Mucosa of stomach (tissue), 1 donor: Measurements from ENCODE around the gene DSCAML1.

Experiments used
- H3K27me3 ChIP-seq: one replicate; pipeline ENCODE4 v1.7.0; 2013; ENCODE audit warnings: mild to moderate bottlenecking, low read length; ENCODE audit not compliant: control insufficient read depth, insufficient read depth
- H3K36me3 ChIP-seq: one replicate; pipeline ENCODE4 v1.7.0; 2013; ENCODE audit warnings: low read length; ENCODE audit not compliant: control insufficient read depth, insufficient read depth
- H3K4me1 ChIP-seq: one replicate; pipeline ENCODE4 v1.7.0; 2013; ENCODE audit warnings: mild to moderate bottlenecking, low read length; ENCODE audit not compliant: control insufficient read depth, insufficient read depth
- H3K4me3 ChIP-seq: one replicate; pipeline ENCODE4 v1.7.0; 2013; ENCODE audit warnings: low read length
- H3K9ac ChIP-seq: one replicate; pipeline ENCODE4 v1.7.0; 2013; ENCODE audit warnings: mild to moderate bottlenecking, low read length, moderate library complexity
- H3K9me3 ChIP-seq: one replicate; pipeline ENCODE4 v1.7.0; 2013; ENCODE audit warnings: mild to moderate bottlenecking, low read length, moderate library complexity; ENCODE audit not compliant: control insufficient read depth
- donor health status: Pancreatic carcinoma.

DSCAML1 gene

DNA sequence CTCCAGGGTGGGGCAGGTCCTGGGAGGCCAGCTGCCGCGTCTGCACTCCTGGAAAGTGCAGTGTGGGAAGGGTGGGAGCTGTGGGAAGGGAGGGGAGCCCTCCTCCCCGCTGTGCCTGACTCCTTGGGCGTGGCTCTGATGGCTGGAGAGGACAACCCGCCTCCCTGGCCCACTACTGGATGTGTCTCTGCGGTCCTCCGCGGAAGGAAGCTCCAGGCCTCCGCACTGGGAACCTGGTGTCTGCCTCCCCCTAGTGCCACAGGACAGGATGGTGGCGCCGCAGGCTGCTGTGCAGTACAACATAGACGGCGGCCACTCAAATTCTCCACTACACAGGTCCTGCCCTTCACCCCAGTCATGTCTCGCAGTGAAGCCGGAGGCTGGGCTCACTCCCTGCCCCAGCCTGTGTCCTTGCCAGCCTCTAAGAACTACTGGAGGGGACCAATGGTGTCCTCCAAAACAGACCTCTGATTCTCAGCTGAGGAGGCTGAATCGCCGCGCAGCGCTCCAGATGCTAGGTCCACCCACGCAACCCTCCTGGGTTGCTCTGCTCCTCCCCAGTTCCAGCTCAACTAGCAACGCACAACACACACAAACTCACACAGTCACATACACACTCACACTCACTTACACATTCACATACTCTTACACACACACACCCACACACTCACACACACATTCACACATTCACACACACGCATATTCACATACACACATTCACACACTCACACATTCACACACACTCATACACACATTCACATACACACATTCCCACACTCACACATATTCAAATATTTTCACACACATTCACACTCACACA, 12.4 kb upstream of the DSCAML1 start:
- Histone ChIP-seq H3K4me3 (no peak overlapping the region), H3K27me3 (peaks cover 16% of the 10 kb centered on the region), H3K4me1 (peaks cover 13% of the 10 kb centered on the region), H3K9me3 (no peaks in the 10 kb centered on the region), H3K9ac (no peak overlapping the region), H3K36me3 (no peaks in the 10 kb centered on the region)

DNA sequence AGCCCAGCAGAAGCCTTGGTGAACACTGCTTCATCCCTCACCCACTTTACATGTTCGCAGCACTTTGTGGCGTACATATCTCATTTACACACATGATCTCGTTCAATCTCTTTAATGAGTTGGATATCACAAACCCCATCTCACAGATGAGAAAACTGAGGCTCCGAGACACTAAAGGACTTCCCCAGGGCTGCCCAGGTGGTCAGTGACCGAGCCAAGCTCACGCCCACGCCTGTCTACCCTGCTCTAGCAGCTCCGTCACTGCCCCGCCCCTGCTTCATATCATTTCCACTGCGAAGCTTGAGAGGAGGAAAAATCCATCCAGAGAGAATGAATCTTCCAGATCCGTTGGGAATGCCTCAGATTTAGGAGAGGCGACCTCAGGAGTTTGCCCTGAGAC, 11.8 kb upstream of the DSCAML1 start:
- Histone ChIP-seq H3K4me1 (peaks cover 10% of the 10 kb centered on the region), H3K36me3 (no peaks in the 10 kb centered on the region), H3K27me3 (peaks cover 16% of the 10 kb centered on the region), H3K4me3 (no peak overlapping the region), H3K9me3 (no peaks in the 10 kb centered on the region), H3K9ac (no peak overlapping the region)

- no peaks in the 10 kb centered on the region for H3K9me3 ChIP-seq
- H3K9ac ChIP-seq = no peak overlapping the region
- H3K4me1 ChIP-seq = peaks cover 10% of the 10 kb centered on the region
- peaks cover 16% of the 10 kb centered on the region for H3K27me3 ChIP-seq
- H3K4me3 ChIP-seq = no peak overlapping the region
- H3K36me3 ChIP-seq = no peaks in the 10 kb centered on the region
These were observed 10.7 kb upstream of the DSCAML1 start for GRCh38 chr11:117807482-117808327.

- Histone ChIP-seq H3K9me3 (no peaks in the 10 kb centered on the region), H3K27me3 (peaks cover 16% of the 10 kb centered on the region), H3K4me3 (no peak overlapping the region)
These were observed 9.8 kb upstream of the DSCAML1 start for GRCh38 chr11:117806846-117807245.

GRCh38 chr11:117805045-117805444, 8.0 kb upstream of the DSCAML1 start:
- Histone ChIP-seq H3K9me3 (no peaks in the 10 kb centered on the region), H3K4me3 (no peak overlapping the region), H3K9ac (no peak overlapping the region), H3K36me3 (no peaks in the 10 kb centered on the region), H3K27me3 (peaks cover 16% of the 10 kb centered on the region), H3K4me1 (peaks cover 10% of the 10 kb centered on the region)

More at GRCh38 chr11:117806846-117807245, 9.8 kb upstream of the DSCAML1 start:
- Histone ChIP-seq H3K4me1 (peaks cover 10% of the 10 kb centered on the region), H3K9ac (no peak overlapping the region), H3K36me3 (no peaks in the 10 kb centered on the region)

DNA sequence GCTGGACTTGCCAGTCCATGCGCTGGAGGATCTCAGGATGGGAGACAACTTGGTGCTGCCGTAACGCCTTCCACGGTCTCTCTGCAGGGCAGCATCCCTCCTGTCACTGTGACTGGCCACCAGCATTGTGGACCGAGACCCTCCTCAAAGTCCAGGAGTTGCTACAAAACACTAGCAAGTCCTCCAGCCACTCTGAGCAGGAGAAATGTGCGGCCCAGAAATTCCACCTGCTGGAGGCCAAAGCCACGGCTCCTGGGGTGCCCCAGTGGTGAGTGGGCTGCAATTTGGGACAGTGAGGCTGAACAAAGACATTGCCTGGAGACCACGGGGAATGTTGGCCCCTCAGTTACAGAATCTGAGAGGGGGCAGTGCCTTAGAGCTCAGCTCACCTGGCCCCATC, 6.9 kb upstream of the DSCAML1 start:
- Histone ChIP-seq H3K4me1 (peaks cover 6% of the 10 kb centered on the region), H3K36me3 (no peaks in the 10 kb centered on the region), H3K4me3 (no peak overlapping the region), H3K27me3 (peaks cover 17% of the 10 kb centered on the region), H3K9ac (no peak overlapping the region), H3K9me3 (no peaks in the 10 kb centered on the region)

DNA sequence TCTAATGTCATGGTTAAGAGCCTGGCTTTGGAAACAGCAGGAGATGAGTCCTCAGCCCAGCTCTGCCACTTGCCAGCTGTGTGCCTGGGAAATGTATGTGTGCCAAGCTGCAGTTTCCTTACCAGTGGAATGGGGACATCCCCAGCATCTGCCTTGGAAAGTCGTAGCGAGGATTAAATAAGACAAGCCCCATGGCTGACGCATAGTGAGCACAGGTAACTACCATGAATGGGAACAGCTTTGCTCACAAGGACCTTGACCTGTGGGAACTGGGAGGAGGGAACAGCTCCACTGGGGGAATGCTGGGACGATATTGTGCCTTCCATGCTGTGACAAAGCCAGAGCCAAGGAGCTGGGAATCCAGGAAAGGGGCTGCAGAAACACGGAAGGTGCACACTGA, 2.6 kb upstream of the DSCAML1 start:
- Histone ChIP-seq H3K27me3 (peaks cover 43% of the 10 kb centered on the region), H3K4me1 (peaks cover 4% of the 10 kb centered on the region), H3K9me3 (no peaks in the 10 kb centered on the region), H3K4me3 (no peak overlapping the region), H3K9ac (no peak overlapping the region), H3K36me3 (no peaks in the 10 kb centered on the region)

- H3K4me1 ChIP-seq = peaks cover 4% of the 10 kb centered on the region
- no peaks in the 10 kb centered on the region for H3K9me3 ChIP-seq
- H3K9ac ChIP-seq = no peak overlapping the region
- no peak overlapping the region for H3K4me3 ChIP-seq
- peaks cover 66% of the 10 kb centered on the region for H3K27me3 ChIP-seq
- no peaks in the 10 kb centered on the region for H3K36me3 ChIP-seq
These were observed 552 bp downstream of the DSCAML1 start for GRCh38 chr11:117796456-117796871.

GRCh38 chr11:117795638-117796455, 1.2 kb downstream of the DSCAML1 start:
- peaks cover 66% of the 10 kb centered on the region for H3K27me3 ChIP-seq

DNA sequence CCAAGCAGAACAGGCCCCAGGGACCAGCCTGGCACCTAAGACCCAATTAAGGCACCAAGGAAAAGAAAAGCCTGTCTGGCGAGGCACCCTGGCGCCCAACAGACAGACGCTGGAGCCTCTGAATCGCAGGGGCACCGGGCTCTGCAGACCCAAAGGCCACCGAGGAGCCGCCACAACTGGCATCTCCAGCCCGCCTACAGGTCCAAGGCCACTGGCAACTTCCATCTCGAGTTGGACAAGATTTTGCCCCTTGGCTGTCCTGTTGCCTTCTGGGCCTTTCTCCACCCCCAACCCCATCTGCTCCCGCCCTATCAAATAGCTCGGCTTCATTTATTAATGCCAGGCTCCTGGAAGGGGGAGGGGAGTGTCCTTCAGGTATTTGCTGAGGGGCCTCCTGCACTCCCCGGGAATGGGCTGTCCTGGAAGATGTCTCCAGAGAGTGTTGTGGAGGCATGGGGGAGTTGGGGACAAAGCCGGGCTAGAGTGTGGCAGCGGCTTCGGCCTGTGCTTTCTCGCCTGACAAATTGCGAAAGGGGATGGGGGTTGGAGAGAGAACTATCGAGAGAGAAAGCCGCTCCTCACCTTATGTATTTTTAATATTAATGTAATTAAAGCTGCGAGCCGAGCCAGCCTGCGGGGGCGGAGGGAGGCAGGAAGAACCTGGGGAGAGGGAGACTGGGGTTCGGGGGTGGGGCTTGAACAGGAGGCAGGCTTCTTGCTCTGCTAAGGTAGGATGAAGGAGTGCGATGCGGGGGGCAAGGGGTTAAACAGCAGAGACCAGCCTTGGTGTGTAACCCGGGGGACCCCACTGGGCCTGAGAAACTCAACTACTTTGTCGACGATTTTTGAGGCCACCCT, 2.0 kb downstream of the DSCAML1 start:
- no peaks in the 10 kb centered on the region for H3K9me3 ChIP-seq
- H3K4me3 ChIP-seq = no peak overlapping the region
- peaks cover 66% of the 10 kb centered on the region for H3K27me3 ChIP-seq
- H3K36me3 ChIP-seq = no peaks in the 10 kb centered on the region
- peaks cover 4% of the 10 kb centered on the region for H3K4me1 ChIP-seq
- no peak overlapping the region for H3K9ac ChIP-seq

More at GRCh38 chr11:117795638-117796455, 1.2 kb downstream of the DSCAML1 start:
- Histone ChIP-seq H3K9me3 (no peaks in the 10 kb centered on the region), H3K36me3 (no peaks in the 10 kb centered on the region), H3K9ac (no peak overlapping the region), H3K4me1 (peaks cover 4% of the 10 kb centered on the region), H3K4me3 (no peak overlapping the region)

- H3K36me3 ChIP-seq = no peaks in the 10 kb centered on the region
- no peak overlapping the region for H3K9ac ChIP-seq
- H3K27me3 ChIP-seq = peaks cover 60% of the 10 kb centered on the region
- H3K4me3 ChIP-seq = no peak overlapping the region
- peaks cover 4% of the 10 kb centered on the region for H3K4me1 ChIP-seq
- no peaks in the 10 kb centered on the region for H3K9me3 ChIP-seq
These were observed 2.9 kb downstream of the DSCAML1 start for GRCh38 chr11:117794135-117794534.
